OCI-LY7 (cell line): Measurements from ENCODE around the gene LZTFL1.

Experiments used
- EZH2phosphoT487 ChIP-seq: fragments of 200-600 bp; sonication (generic); IDR thresholded peaks from 2 replicates; pipeline ENCODE4 v1.6.1; 2018; ENCODE audit warnings: low read depth, borderline replicate concordance, mild to moderate bottlenecking, mixed run types, antibody characterized with exemption, low read length, moderate library complexity, mixed read lengths
- TF ChIP-seq, protein P1 (sequence below): fragments of 200-600 bp; sonication (generic); conservative IDR thresholded peaks from 2 replicates; pipeline ENCODE4 v1.5.1; 2014; ENCODE audit warnings: mild to moderate bottlenecking, antibody characterized with exemption, low read length, moderate library complexity, mixed read lengths

DNA sequence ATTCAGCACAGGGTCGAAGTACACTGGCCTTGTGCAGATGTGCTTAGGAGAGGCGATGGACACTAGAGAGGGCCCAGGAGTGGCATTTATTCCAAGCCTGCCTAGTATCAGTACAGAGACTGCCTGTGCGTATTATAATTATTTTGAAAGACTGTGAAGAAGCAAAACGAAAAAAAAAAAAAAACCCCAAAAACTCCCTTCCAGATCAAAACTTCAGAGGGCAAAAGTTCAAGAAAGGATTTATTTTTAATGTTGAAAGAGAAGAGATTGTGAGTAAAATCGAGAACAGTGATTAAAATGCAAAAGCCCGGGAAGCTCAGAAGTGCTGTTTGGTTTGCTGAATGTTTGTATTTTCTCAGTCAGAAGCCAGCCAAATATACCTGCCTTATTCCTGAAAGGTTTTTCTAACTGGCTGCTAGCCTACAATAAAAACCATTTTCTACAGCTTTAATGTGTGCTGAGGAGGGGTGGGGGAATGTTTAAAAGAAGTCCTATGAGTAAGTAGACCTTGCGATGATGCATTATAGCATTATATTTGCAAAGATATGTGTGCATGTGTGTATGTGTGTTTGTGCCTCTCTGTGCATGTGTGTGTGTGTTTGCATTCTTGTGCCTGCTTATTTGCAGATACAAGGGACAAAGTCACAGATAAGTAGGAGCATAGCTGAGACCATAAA lies 19.3 kb upstream of the LZTFL1 start:
- TF ChIP-seq, protein P1, sequence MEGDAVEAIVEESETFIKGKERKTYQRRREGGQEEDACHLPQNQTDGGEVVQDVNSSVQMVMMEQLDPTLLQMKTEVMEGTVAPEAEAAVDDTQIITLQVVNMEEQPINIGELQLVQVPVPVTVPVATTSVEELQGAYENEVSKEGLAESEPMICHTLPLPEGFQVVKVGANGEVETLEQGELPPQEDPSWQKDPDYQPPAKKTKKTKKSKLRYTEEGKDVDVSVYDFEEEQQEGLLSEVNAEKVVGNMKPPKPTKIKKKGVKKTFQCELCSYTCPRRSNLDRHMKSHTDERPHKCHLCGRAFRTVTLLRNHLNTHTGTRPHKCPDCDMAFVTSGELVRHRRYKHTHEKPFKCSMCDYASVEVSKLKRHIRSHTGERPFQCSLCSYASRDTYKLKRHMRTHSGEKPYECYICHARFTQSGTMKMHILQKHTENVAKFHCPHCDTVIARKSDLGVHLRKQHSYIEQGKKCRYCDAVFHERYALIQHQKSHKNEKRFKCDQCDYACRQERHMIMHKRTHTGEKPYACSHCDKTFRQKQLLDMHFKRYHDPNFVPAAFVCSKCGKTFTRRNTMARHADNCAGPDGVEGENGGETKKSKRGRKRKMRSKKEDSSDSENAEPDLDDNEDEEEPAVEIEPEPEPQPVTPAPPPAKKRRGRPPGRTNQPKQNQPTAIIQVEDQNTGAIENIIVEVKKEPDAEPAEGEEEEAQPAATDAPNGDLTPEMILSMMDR, result no peak
- TF ChIP-seq EZH2phosphoT487, result no peak
